SJSA1 (cell line): ENCODE results near the gene SMG6. TPM values are rescaled to one million over a fixed set of nuclear protein-coding genes. Genes with fewer than 3 reads are reported as not detected.
"Not testable (repeated sequence)": the region's sequence is repeated elsewhere in the genome, so short reads cannot be mapped to it uniquely, and the experiment has no call there.

Experiments
- DNase-seq, 2 experiments: peaks; one replicate each; pipeline ENCODE4 v3.0.0-alpha.2; 2015 to 2020; ENCODE audit warnings: low spot score in 2 of 2, low read depth in 1 of 2
- H3K27ac ChIP-seq: fragments of 250-450 bp; sonication (Bioruptor Pico); 2 replicates; pipeline ENCODE4 v1.5.1; 2020; ENCODE audit warnings: mild to moderate bottlenecking, moderate library complexity
- H3K27me3 ChIP-seq: fragments of 250-450 bp; sonication (Bioruptor Pico); replicated peaks from 2 replicates; pipeline ENCODE4 v1.5.1; 2020; ENCODE audit warnings: mild to moderate bottlenecking, moderate library complexity
- H3K36me3 ChIP-seq: fragments of 250-450 bp; sonication (Bioruptor Pico); 2 replicates; pipeline ENCODE4 v1.5.1; 2020; ENCODE audit warnings: mild to moderate bottlenecking
- H3K4me1 ChIP-seq: fragments of 250-450 bp; sonication (Bioruptor Pico); replicated peaks from 2 replicates; pipeline ENCODE4 v1.6.1; 2021; ENCODE audit warnings: mild to moderate bottlenecking
- H3K4me3 ChIP-seq: fragments of 250-450 bp; sonication (Bioruptor Pico); 2 replicates; pipeline ENCODE4 v1.5.1; 2020; ENCODE audit warnings: mild to moderate bottlenecking
- H3K9me3 ChIP-seq: fragments of 250-450 bp; sonication (Bioruptor Pico); replicated peaks from 2 replicates; pipeline ENCODE4 v1.5.1; 2020; ENCODE audit warnings: mild to moderate bottlenecking
- total RNA-seq: library from RNA; depleted of rRNA; stranded (reverse); fragments of >200 nt; shearing (Covaris generic); gene quantifications from 2 replicates; pipeline ENCODE4 v1.2.3, GENCODE V29; 2014; rRNA removed

The SMG6 gene
- total RNA-seq, 1 experiment from 2014 or later = 23.9 TPM

DNA sequence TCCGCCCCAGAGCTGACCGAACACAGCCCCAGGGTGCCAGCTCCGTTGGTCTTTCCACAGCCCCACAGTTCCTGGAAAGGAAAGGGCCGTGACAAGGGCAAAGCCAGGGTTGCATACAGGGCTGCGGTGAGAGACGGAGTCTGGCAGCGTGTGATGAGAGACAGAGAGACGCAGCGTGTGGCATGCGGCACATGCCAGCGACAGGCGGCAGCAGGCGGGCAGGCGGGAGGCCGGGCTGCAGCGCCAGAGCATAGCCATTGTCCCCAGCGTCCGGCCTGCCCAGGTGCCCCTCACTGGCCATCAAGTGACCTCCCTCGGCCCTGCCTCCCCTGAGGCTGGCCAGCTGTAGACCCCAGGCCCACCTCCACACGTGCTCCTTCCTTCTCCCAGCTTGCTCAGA, 287.1 kb downstream of the SMG6 start:
- no peaks in the 10 kb centered on the region for H3K9me3 ChIP-seq
- H3K36me3 ChIP-seq = no peaks in the 10 kb centered on the region
- no peak overlapping the region for H3K4me3 ChIP-seq
- H3K27me3 ChIP-seq = peaks cover 33% of the 10 kb centered on the region
- H3K4me1 ChIP-seq = peaks cover 3% of the 10 kb centered on the region; the same call in 1 of the 2 replicates
- no peak overlapping the region for H3K27ac ChIP-seq
- DNase-seq = no peak

DNA sequence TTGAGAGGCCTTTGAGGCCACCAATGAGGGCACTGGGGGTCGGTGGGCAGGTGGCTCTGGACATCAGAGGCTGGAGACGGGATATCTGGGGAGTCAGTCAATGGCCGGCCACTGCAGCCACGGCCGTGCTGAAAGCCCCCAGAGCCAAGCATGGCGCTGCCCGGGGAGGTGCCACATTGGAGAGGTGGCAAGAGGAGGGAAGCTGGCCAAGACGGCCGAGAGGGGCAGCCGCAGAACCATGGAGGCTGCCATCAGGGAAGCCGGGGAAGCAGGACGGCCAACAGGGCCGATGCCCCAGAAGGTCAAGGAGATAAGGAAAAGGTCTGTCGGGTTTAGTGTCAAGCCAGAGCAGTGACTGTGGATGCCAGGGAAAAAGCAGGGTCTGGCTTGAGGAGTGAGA, 288.3 kb downstream of the SMG6 start:
- Histone ChIP-seq H3K36me3 (no peaks in the 10 kb centered on the region), H3K27me3 (peaks cover 30% of the 10 kb centered on the region), H3K4me3 (no peak overlapping the region), H3K27ac (no peak overlapping the region), H3K4me1 (peaks cover 6% of the 10 kb centered on the region; the same call in 1 of the 2 replicates), H3K9me3 (no peaks in the 10 kb centered on the region)
- DNase-seq = no peak

GRCh38 chr17:2013994-2014317, 289.6 kb downstream of the SMG6 start:
- Histone ChIP-seq H3K36me3 (no peaks in the 10 kb centered on the region), H3K4me1 (peaks cover 6% of the 10 kb centered on the region; the same call in 1 of the 2 replicates), H3K4me3 (no peak overlapping the region), H3K9me3 (no peaks in the 10 kb centered on the region), H3K27me3 (peaks cover 16% of the 10 kb centered on the region), H3K27ac (no peak overlapping the region)
- no peak for DNase-seq

GRCh38 chr17:2013220-2013993, 290.2 kb downstream of the SMG6 start:
- not testable (repeated sequence) for H3K36me3 ChIP-seq, DNase-seq, H3K4me3 ChIP-seq, H3K27ac ChIP-seq, H3K9me3 ChIP-seq, H3K4me1 ChIP-seq
- H3K27me3 ChIP-seq = peaks cover 11% of the 10 kb centered on the region

GRCh38 chr17:2012499-2012898, 291.1 kb downstream of the SMG6 start:
- H3K27ac ChIP-seq = no peak overlapping the region

DNA sequence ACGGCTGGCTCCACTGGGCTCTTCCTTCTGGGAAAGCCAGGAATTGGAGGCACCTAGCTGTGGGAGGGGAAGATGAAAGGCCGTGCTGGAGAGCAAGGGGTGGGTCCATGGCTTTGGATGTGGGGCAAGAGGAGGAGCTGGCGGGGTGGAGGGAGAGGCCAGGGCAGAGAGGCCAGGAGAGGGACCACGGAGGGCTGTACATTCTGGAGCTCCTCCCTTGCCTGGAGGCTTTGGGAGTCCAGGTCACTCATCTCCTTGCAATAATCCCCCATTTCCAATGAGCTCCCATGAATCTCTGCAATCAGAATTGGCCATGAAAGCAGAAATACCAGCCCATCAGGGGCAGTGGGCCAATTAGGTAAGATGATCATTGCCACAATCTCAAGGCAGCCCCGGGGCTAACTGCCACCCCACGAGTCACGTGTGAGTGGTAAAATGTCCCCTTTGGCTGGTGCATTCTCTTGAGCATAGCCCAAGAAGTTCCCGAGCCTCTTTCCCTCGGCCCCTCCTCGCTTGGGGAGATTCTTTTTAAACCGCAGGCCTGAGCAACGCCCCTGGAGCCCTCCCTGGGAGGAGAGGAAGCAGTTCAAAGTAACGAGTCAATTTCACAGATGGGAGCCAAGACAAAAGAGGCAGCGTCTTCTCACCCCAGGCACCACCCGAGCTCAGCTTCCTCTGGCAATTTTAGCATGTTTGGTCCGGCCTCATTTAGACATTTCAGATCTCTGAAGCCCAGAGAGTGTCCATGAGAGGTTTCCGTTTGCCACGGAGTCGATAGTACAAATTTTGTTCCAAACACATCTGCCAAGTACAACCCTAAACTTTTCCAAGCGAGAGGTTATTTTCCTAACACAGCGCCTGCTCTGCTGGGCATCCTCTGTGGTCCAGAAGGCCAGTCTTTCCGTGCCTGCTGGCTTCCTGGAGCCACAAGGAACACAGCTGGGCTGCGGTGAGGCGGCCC, 291.9 kb downstream of the SMG6 start:
- H3K27ac ChIP-seq = no peak overlapping the region
- H3K36me3 ChIP-seq = no peaks in the 10 kb centered on the region
- peaks cover 6% of the 10 kb centered on the region; the same call in 1 of the 2 replicates for H3K4me1 ChIP-seq
- H3K9me3 ChIP-seq = no peaks in the 10 kb centered on the region
- DNase-seq = peak in 1 of 2 experiments; percentile 14
- no peak overlapping the region for H3K4me3 ChIP-seq
- no peaks in the 10 kb centered on the region; the same call in 1 of the 2 replicates for H3K27me3 ChIP-seq

More at GRCh38 chr17:2012499-2012898, 291.1 kb downstream of the SMG6 start:
- Histone ChIP-seq H3K36me3 (no peaks in the 10 kb centered on the region), H3K4me1 (peaks cover 6% of the 10 kb centered on the region; the same call in 1 of the 2 replicates), H3K4me3 (no peak overlapping the region), H3K27me3 (peaks cover 3% of the 10 kb centered on the region), H3K9me3 (no peaks in the 10 kb centered on the region)
- DNase-seq = no peak

Other genes starting within 250 kb of the SMG6 start
- gene HIC1, start 248.7 kb downstream of the SMG6 start, total RNA-seq = 28.8 and 31.3 TPM in 2 replicates
- gene SRR, start 165 bp upstream of the SMG6 start, total RNA-seq = 8.9 and 32.3 TPM in 2 replicates
- gene TSR1, start 32.7 kb upstream of the SMG6 start, total RNA-seq = 24.3 and 47.3 TPM in 2 replicates
- gene SGSM2, start 33.7 kb upstream of the SMG6 start, total RNA-seq = 14.8 and 18.6 TPM in 2 replicates
- gene MNT, start 97.3 kb upstream of the SMG6 start, total RNA-seq = 3.0 and 3.5 TPM in 2 replicates
- 11.5 and 17.3 TPM in 2 replicates for gene METTL16, start 208.1 kb upstream of the SMG6 start, total RNA-seq